Body of pancreas (tissue), 4 donors: ENCODE measurements around the gene ISCA2. TPM values are rescaled to one million over a fixed set of nuclear protein-coding genes. Genes with fewer than 3 reads are reported as not detected.

Experiments used
- ATAC-seq: fragments of 150-250 bp; one replicate; pipeline ENCODE4 v1.9.1; 2016
- DNase-seq, 4 donors: peaks; one replicate each; pipeline ENCODE4 v3.0.0-alpha.2; 2019
- H3K27ac ChIP-seq, 4 donors: fragments of 200-600 bp; sonication (generic); 1 replicate in 3 of 4; 2 replicates in 1 of 4; pipeline versions ENCODE4 v1.5.1 to v1.6.1; 2016 to 2019; ENCODE audit warnings: mild to moderate bottlenecking in 1 of 4, mixed read lengths in 1 of 4, moderate library complexity in 1 of 4
- H3K27me3 ChIP-seq, 2 donors: fragments of 200-600 bp; sonication (generic); one replicate each; pipeline ENCODE4 v1.6.0; 2016; ENCODE audit warnings: mild to moderate bottlenecking in 1 of 2
- H3K36me3 ChIP-seq, 2 donors: fragments of 200-600 bp; sonication (generic); replicated peaks in 1 of 2; 2 replicates each; pipeline ENCODE4 v1.5.1; 2016; ENCODE audit warnings: low read depth in 2 of 2; ENCODE audit not compliant: insufficient read depth in 1 of 2
- H3K4me1 ChIP-seq: fragments of 200-600 bp; sonication (generic); one replicate; pipeline ENCODE4 v1.6.0; 2016
- H3K4me3 ChIP-seq, 2 donors: fragments of 200-600 bp; sonication (generic); 1 replicate in 1 of 2; 2 replicates in 1 of 2; pipeline ENCODE4 v1.5.1; 2016 to 2019
- H3K9me3 ChIP-seq, 3 donors: fragments of 200-600 bp; sonication (generic); 1 replicate in 2 of 3; 2 replicates in 1 of 3; pipeline ENCODE4 v1.5.1; 2016
- POLR2A ChIP-seq, 3 donors: fragments of 450-650 bp; IDR thresholded peaks; one replicate each; pipeline ENCODE4 v1.6.1; 2016; ENCODE audit warnings: antibody characterized with exemption in 3 of 3, mild to moderate bottlenecking in 2 of 3
- WGBS, 2 donors: methylation state at CpG; one replicate each; pipeline ENCODE4 v1.1.5; 2017; 5-methylcytosine and 5-hydroxymethylcytosine counted together
- intact Hi-C: fragments of 100-400 bp; cut with DNase I; formaldehyde crosslinking; loops from one replicate; pipeline ENCODE4 v1.15.1; 2023
- total RNA-seq, 2 donors: library from RNA; depleted of rRNA; stranded (reverse); fragments of >200 nt; gene quantifications; one replicate each; pipeline ENCODE4 v1.1.0, GENCODE V29; 2016
- TF ChIP-seq, protein P1 (sequence below), 7 experiments: fragments of 450-650 bp in 4 of 7; fragments of 200-600 bp in 3 of 7; sonication (generic) in 3 of 7; IDR thresholded peaks; one replicate each; pipeline ENCODE4 v1.5.1; 2016 to 2019; ENCODE audit warnings: antibody characterized with exemption in 7 of 7

The ISCA2 gene
- total RNA-seq, 2 donors from 2014 or later, result 4.3 to 17.6 TPM

DNA sequence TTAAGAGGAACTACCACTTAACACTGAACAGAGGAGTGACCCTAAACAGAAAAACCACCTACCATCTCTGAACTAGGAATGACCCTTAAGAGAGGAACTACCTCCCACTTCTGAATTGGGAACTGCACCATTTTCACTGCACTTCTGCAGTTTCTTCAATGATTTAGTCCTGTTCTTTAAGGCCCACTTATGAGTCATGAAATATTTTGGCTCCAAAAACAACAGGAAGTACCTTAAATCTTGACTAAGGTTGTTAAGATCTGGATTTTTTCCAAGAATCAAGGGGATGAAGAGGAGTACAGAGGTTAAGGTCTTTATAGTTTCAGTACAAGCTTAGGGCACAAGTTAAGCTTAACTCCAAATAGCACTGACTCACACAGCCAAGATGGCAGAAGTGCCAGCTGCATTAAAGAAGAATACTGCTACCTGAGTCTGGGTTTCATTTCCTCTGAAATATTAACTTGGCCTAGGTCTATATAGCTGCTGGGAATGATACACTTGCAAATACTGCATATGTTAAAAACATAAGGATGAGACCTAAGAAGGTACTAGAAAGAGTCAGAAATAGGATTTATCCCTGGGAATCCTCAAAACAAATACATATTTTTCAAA is 4.7 kb upstream of the ISCA2 start:
- ATAC-seq (no peak), DNase-seq (no peak)
- Histone ChIP-seq H3K4me1 (peaks cover 22% of the 10 kb centered on the region), H3K36me3 (no peaks in the 10 kb centered on the region), H3K27me3 (no peaks in the 10 kb centered on the region), H3K27ac (no peak overlapping the region), H3K9me3 (no peaks in the 10 kb centered on the region), H3K4me3 (no peak overlapping the region)
- intact Hi-C loops, result loop anchor here (10.0 kb wide), 1 partner anchor 134 kb away; no protein-coding TSS in a partner anchor
- no peak for TF ChIP-seq POLR2A (IDR thresholded peaks at IDR 0.05)
- TF ChIP-seq, protein P1, sequence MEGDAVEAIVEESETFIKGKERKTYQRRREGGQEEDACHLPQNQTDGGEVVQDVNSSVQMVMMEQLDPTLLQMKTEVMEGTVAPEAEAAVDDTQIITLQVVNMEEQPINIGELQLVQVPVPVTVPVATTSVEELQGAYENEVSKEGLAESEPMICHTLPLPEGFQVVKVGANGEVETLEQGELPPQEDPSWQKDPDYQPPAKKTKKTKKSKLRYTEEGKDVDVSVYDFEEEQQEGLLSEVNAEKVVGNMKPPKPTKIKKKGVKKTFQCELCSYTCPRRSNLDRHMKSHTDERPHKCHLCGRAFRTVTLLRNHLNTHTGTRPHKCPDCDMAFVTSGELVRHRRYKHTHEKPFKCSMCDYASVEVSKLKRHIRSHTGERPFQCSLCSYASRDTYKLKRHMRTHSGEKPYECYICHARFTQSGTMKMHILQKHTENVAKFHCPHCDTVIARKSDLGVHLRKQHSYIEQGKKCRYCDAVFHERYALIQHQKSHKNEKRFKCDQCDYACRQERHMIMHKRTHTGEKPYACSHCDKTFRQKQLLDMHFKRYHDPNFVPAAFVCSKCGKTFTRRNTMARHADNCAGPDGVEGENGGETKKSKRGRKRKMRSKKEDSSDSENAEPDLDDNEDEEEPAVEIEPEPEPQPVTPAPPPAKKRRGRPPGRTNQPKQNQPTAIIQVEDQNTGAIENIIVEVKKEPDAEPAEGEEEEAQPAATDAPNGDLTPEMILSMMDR (IDR thresholded peaks at IDR 0.05), result no peak

DNA sequence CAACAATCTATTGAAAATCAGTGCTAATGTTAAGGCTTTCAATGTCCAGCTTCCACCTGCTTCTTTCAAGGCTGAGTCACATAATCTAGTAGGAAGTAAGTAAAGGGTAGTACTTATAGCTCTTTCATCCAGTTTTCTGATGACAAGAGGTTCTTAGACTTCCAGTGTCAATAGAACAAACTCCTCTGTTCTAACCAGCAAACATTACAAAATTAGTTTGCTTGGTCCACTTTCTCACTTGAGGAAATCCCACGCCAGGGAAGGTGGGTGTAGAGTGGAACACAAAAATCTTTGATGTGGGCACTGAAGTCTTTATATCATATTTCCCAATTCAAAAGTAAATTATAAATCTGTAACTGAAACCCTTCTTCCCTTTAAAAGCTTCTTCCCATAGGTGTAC is 3.1 kb upstream of the ISCA2 start:
- no peaks in the 10 kb centered on the region for H3K36me3 ChIP-seq
- H3K27ac ChIP-seq, result no peak overlapping the region
- no peak overlapping the region for H3K4me3 ChIP-seq
- TF ChIP-seq POLR2A (IDR thresholded peaks at IDR 0.05), result no peak
- TF ChIP-seq, protein P1 (IDR thresholded peaks at IDR 0.05), result no peak
- intact Hi-C loops, result no loop called here
- 85 to 92% methylated on average over 1 of the region's 1 CpG for WGBS, 2 donors
- no peaks in the 10 kb centered on the region for H3K9me3 ChIP-seq
- H3K27me3 ChIP-seq, result no peaks in the 10 kb centered on the region
- ATAC-seq (no peak), DNase-seq (no peak)
- H3K4me1 ChIP-seq, result peaks cover 32% of the 10 kb centered on the region

GRCh38 chr14:74491956-74492775 is 1.4 kb upstream of the ISCA2 start:
- H3K4me3 ChIP-seq, result peak overlapping the region; percentile 73 to 80
- peaks cover 32% of the 10 kb centered on the region for H3K4me1 ChIP-seq
- no peak for ATAC-seq
- 4 to 6% methylated on average over 20 of the region's 20 CpGs for WGBS, 2 donors
- TF ChIP-seq, protein P1 (IDR thresholded peaks at IDR 0.05), result peak in 3 of 7 experiments; percentile 3 to 13 (median 12)
- no peak for TF ChIP-seq POLR2A (IDR thresholded peaks at IDR 0.05)
- H3K27ac ChIP-seq, result peak overlapping the region in 3 of 4 donors; percentile 84 to 92 (median 86)
- DNase-seq, result no peak
- intact Hi-C loops, result no loop called here
- no peaks in the 10 kb centered on the region for H3K27me3 ChIP-seq
- H3K9me3 ChIP-seq, result no peaks in the 10 kb centered on the region
- no peaks in the 10 kb centered on the region for H3K36me3 ChIP-seq

- Histone ChIP-seq H3K36me3 (no peaks in the 10 kb centered on the region), H3K27ac (peak within 1 kb of the TSS; percentile 84 to 92 (median 88)), H3K4me3 (peak within 1 kb of the TSS; percentile 83 to 85), H3K27me3 (no peaks in the 10 kb centered on the region), H3K4me1 (peaks cover 32% of the 10 kb centered on the region), H3K9me3 (no peaks in the 10 kb centered on the region)
- no peak for ATAC-seq
- no peak for DNase-seq
- peak; percentile 22 to 70 (median 64) for TF ChIP-seq POLR2A (IDR thresholded peaks at IDR 0.05)
- TF ChIP-seq, protein P1 (IDR thresholded peaks at IDR 0.05), result no peak
- WGBS, 2 donors, result 0 to 1% methylated on average over 13 to 35 of the region's 35 CpGs
- intact Hi-C loops, result no loop called here
Measured at GRCh38 chr14:74492776-74493342, 706 bp upstream of the ISCA2 start, which contains the start of gene NPC2. NPC2 (minus strand) TSS chr14:74493305; CDS start chr14:74493274, 31 bp downstream.
